ENCODE measurements around the gene MCC.

Gene MCC

DNA sequence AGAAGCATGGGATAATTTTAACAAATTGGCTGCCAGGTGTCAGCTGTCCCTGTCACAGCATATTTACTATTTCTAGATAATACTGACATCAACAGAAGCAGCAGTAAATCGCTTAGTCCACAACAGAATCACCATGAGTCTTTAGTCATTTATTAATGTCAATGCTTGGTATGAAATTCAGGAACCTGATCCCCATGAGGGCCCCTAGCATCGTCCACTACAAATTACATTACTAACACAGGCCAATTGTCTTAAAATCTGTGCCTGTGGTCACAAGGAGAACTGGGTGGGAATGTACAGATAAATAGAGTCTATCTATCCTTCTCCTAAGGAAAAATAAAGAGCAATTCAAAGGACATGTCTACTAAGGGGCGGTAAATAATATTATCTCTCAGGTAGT lies 129.6 kb downstream of the MCC start:
- no peak for DNase-seq

DNA sequence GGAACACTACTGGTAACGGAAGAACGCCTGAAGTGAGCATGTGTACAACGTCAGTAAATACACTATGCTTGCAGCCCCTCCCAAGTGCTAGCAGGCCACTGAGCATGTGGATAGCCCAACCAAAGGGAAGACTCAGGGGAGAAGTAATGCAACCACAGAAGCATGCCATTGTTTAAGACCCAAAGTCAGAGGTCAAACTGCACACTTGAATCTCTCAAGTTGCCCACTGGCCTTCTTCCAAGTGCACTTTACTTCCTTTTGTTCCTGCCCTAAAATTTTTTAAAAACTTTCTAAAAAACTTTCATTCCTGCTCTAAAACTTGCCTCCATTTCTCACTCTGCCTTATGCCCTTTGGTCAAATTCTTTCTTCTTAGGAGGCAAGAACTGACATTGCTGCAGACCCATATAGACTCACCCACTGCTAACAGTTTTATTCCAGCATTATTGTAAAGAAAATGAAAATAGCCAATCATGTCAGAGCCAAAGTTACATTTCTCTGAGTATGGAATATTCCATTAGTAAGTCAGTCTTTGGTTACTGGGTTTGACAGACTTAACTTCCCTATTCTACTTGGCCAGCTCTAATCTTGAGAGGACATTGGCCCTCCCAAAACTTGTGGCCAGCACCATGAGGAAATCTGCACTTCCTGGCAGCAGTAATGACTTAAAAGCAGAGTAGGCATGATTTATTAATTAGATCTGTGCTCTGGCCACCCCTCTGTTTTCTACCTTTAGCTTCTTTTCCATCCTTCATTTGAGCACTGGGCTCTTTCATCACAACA lies 130.4 kb downstream of the MCC start:
- no peak for DNase-seq

DNA sequence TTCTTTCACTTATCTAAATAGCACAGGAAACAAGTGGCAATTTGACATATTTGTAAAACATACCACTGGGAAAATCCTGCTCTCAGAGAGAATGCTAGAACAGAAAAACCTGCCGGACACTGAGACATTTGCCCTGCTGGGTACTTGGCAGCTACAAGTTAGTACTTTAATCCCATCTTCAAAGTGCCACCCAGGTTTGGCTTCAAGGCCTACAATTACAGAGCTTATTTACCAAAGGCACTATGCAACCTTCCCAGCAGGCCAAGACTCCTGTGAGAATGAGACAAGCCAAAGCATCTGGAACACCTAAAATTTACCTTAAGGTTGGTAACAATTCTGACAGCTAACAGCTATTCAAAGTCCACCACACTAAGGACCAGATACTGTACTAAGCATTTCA lies 131.8 kb downstream of the MCC start:
- no peak for DNase-seq

GRCh38 chr5:113354055-113354454 lies 134.2 kb downstream of the MCC start:
- no peak for DNase-seq

DNA sequence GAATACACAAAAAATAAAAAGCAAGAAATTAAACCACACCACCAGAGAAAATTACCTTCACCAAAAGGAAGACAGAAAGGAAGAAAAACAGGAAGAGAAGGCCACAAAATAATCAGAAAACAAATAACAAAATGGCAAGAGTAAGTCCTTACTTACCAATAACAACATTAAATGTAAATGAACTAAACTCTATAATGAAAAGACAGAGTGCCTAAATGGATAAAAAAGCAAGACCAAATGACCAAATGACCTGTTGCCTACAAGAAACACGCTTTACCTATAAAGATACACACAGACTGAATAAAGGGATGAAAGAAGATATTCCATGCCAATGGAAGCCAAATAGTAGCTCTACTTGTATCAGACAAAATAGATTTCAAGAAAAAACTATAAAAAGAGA lies 140.7 kb downstream of the MCC start:
- no peak for DNase-seq

DNA sequence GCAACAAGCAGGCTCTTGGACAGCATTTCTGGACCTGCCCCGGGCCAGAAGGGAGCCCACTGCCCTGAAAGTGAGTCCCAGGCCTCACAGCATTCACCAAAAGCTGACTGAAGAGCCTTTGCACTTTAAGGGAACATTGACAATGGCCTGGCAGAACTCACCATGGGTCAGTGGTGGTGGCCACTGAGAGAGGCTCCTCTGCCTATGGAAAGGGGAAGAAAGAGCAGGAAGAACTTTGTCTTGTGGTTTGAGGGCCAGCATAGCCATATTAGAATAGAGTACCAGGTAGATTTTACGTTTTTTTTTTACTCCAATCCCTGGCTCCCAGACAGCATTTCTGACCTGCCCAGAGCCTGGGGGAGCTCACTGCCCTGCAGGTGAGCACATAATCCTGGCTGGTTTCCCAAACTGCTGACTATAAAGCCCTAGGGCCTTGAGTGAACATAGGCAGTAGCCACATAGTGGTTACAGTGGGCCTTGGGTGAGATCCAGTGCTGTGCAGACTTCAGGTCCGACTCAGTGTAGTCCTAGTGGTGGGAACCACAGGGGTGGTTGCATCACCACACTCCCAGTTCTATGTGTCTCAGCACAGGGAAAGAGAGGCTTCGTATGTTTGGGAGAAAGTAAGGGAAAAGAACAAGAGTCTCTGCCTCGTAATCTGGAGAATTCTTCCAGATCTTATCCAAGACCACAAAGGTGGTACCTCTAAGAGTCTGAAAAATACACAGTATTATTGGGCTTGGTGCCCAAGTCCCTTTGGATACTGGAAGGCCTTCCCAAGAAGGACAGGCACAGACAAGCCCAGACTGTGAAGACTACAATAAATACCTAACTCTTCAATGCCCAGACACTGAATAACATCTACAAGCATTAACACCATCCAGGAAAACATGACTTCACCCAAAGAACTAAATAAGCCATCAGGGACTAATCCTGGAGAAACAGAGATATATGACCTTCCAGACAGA lies 143.0 kb downstream of the MCC start:
- no peak for DNase-seq

DNA sequence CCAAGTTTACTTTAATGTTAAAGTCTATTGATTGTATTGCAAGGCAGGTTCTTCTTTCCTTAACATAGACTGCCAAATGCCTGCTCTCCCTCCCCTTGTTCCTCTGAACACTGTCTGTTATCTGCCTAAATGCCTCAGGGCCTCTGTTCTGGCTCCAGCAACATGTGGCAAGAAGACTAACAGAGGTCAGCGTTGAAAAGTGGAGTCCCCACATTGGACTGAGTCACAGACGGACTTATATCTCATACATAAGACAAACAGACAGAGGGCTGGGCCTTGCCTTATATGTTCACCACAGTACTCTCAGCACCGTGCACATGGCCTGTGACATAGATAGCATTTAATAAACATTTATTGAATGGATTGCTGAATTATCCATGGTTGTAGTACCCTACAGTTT lies 144.9 kb downstream of the MCC start:
- no peak for DNase-seq

DNA sequence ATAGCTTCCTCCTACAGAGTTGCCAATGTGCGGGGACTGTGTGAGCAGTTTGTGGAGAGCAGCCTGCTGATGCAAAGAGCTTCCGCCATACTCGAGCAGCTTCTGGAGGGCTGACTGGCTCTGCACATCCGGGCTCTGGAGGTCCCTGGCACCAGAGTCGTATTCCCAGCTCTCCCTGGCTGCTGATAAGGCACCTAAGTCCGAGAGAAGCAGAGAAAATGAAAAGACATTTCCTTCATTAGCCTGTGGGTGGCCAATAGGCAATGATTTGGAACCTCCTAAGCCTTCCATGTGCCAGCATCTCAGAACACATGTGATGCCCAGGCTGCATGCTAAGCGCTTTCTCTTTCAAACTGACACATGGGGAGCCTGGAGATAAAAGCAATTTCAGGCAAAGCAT lies 147.7 kb downstream of the MCC start:
- no peak for DNase-seq

GRCh38 chr5:113338628-113339027 lies 149.6 kb downstream of the MCC start:
- no peak for DNase-seq

DNA sequence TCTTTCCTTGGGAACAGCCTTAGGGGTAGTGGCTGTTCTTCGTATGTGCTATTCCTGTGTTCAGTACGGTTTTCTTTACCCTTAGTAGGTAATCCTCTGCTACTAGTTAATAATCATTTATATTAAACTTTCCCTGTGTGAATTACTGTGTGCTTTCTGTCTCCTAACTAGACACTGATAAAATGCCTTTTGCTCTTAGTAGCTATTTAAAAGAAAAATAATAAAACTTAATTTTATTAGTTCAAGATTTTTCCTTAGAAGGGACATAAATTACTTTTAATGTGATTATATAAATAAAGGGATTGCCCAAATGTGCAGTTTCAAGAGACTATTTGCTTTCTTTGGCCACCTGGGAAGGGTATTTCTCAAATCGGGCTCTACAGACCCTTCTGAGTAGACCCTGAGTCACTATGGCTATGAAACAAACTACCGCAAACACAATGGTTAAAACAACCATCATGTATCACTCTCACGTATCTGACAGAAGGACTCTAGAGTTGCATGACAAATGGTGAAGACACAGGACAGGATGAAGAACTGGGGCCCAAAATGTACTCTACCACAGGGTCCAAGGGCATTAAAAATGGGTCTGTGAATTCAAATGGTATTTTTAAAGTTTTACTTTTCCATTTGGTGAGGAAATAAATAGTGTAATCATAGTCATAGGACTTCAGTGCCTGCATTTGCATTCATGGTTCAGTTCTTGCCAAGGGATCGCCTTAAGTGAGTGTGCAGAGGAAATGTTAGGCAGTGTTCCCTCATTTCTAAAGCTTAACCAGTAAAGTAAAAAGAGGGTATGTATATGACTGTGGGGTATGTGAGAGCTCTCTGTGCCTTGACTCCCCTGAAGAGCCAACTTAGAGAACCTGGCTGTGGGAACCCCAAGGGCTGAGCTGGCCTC lies 150.5 kb downstream of the MCC start:
- DNase-seq = no peak

GRCh38 chr5:113336975-113337374 lies 151.3 kb downstream of the MCC start:
- DNase-seq = peak; percentile 23

DNA sequence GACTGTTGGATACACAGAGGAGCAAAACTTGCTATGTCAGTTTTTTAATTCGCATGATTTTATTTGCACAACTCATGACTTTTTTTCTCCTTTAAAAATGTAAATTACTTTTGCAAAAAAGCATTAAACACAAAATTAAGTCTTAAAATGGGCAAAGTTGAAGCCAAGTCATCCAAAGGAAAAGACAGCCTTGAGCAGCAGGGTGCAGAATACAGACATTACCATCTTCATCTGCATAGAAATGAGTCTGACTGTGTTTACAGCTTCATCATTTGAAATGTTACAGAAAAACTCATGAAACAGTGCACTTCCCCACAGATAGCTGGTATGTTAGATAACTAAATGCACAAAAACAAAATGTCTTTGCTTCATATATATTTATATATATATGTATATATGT lies 154.8 kb downstream of the MCC start:
- no peak for DNase-seq

GRCh38 chr5:113331209-113331551 lies 157.1 kb downstream of the MCC start:
- DNase-seq = no peak

DNA sequence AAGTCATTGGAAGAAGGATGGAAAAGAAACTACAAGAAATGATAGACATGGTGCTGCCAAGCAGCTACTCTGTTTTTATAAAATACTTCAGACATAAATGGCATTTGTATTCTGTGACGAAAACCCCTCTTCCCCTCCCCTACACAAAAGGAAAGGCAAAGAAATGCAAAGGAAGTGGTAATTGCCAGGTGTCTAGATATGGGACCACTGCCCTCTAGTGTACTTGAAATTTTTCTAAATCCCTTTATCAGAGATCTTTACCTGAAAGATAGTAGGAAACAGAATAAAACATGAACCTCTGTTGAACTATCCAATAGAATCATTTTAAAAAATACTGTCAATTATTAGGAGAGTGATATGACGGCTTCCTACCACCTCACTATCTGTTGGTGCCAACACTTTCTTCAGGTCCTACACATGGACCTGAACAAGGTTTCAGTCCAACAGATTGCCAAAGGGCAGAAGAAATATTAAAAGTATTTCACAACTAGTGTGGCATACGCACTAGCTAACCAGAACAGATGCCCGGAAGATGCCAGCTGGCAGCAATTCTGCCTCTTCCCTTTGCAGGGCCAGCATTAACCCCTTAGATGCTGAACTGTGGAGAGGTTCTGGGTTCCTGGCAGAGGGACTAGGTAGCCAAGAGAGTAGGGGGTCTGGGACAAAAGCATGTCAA lies 157.6 kb downstream of the MCC start:
- peak; percentile 45 for DNase-seq

- no peak for DNase-seq
Measured at GRCh38 chr5:113329981-113330380, 158.3 kb downstream of the MCC start.

- DNase-seq = no peak
Measured at GRCh38 chr5:113325054-113325453, 163.2 kb downstream of the MCC start.

GRCh38 chr5:113321276-113321675 lies 167.0 kb downstream of the MCC start:
- no peak for DNase-seq

DNA sequence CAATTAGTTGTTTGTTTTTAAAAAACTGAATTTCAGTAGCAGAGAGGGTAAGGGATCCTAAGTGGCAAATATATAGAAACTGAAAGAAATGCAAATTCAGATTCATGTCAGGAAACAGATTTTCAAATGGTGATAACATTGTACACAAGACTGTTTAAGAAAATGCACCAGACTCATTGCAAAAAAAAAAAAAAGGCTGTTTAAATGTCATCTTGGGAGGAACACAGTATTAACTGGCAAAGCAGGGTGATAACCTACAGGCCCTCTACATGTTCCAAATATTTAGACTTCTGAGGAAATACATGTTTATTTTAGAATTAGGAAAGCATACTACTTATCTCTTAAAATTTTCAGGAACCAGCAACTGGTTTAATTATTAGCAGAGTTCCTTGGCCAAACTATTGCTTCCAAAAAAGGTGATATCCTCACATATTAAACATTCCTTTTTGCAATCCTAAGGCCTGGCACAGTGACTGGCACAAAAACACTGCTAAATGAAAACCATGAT lies 167.9 kb downstream of the MCC start:
- no peak for DNase-seq

DNA sequence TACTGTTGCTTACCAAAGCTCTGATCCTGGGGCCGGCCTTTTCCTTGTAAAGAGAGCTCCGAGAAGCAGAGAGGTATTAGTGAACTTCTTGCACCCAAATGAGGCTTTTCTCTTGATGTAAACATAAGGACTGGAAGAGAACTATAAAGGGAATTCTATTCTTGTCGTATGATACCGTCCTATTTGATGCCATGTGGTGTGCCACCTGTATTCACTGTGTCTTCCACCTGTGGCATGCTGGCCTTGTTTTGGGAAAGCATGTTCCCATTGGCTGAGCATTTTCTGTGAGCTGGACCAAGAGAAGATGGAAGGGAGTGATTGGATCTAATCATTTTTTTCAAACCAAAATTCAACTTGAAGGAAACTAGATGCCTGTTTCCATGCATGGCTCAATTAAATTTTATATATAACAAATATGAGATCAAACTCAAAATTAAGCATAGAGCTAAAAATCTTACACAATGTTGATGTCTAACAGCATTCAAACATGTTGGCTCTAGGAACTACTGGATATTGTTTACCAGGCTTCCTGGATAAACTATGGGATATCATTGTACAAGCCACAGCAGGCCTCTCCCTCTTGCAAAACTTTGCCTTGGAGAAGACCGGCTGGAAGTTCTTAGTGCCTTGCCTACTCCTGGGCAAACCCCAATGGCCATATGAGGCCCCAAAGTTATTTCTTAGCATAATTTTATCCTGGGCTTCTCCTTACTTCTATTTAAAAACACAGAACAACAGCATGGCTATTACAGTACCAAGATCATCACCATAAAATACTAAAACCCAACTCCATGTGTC lies 168.8 kb downstream of the MCC start:
- no peak for DNase-seq

GRCh38 chr5:113317636-113318035 lies 170.6 kb downstream of the MCC start:
- DNase-seq = no peak

GRCh38 chr5:113311301-113311700 lies 177.0 kb downstream of the MCC start:
- no peak for DNase-seq
